NCI-H82 (cell line): ENCODE results near the gene CETN1.

Source experiments
- DNase-seq: peaks from one replicate; lab custom pipeline; 2025; lab: John Stamatoyannopoulos, UW

CETN1 gene

GRCh38 chr18:623761-624620 is 43.8 kb downstream of the CETN1 start:
- DNase-seq: peak; percentile 76

DNA sequence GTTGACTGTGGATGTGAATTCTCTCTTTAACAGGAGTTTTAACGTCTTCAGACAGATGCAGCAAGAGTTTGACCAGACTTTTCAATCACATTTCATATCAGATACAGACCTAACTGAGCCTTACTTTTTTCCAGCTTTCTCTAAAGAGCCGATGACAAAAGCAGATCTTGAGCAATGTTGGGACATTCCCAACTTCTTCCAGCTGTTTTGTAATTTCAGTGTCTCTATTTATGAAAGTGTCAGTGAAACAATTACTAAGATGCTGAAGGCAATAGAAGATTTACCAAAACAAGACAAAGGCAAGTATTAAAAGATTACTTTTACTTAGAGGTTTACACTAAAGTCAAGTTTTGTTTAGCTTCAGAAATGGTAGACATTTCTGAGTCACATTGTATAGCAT is 47.1 kb downstream of the CETN1 start:
- DNase-seq: no peak

GRCh38 chr18:629269-630150 is 49.3 kb downstream of the CETN1 start:
- peak; percentile 31 for DNase-seq

- DNase-seq: no peak
Measured at GRCh38 chr18:631560-631959, 51.4 kb downstream of the CETN1 start.
